ENCODE results near the gene USP6NL.
"Not testable (repeated sequence)": the region's sequence is repeated elsewhere in the genome, so short reads cannot be mapped to it uniquely, and the experiment has no call there.

The USP6NL gene

DNA sequence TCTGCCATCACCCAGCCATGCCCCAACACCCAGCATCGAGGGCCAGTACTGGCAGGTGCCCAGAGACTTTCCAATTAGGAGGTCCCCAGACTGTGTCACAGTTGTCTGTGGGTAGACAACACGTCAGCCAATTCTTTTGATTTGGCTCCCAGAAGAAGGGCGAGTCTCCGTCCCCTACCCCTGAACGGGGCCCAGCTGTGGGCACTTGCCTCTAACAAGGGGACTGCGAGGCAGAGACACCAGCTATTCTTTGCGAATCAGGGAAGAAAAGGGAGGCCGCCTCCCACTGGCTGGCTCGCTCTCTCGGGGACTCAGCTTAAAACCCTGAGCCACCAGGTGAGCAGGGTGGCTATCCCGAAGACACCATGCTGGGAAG, 167.3 kb downstream of the USP6NL start:
- DNase-seq (ENCODE audit: low spot score): no peak

DNA sequence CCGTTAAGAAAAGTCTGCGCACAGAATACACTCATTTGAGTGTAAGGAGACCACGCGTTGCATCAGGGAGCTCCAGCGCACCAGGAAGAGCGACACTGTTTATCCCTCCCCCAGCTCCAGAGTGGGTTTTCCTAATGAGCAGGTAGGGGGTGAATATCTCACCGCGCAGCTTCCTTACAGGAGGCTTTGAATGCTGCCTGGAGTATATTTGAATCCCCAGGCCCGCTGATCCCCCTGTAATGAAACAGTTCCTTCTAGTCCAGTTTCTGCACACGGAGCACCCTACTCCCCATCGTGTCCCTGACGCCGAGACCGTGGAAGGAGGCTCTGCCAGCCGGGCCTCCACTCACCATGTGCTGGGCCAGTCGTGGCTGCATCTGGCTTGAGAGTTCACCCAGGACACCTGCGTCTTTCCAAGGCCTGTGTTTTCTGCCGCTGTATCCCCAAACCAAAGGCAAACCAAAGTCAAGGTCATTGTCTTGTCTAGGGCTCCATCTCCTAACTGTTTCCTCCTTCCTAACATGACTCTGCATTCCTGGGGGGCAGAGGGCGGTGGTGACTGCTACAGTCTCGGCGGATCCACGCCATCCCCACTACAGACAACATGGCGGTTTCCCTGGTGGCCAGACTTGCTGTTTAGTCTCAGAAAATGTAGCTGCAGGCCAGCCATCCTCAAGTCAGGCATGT, 167.8 kb downstream of the USP6NL start:
- DNase-seq (ENCODE audit: low spot score): no peak

DNA sequence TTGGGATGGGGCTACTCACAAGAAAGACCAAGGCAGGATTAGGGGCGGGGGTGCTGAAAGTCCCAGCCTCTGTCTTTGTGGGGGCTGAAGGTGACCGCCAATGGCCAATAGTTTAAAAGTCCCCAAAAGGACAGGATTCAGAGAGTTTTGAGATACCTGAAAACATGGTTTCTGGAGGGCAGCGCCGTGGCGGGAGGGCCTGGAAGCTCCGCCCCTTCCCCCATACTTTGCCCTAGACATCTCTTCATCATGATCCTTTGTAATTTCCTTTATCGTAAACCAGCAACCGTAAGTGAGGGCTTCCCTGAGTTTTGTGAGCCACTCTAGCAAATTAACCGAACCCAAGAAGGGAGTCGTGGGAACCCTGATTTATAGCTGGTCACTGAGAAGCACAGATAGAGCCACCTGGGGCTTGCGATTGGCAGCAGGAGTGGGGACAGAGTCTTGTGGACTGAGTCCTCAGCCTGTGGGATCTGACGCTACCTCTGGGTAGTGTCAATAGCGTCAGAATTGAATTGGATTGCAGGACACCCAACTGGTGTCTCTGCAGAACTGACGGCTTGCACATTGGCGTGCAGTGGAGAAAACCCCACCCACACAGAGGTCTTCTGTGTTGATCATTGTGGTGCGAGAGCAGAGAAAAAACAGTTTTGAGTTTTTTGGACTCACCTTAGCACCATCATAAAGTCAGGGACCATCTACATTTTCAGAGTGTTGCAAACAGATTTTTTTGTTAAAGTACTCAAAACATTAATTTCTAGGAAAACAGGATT, 169.3 kb downstream of the USP6NL start:
- DNase-seq (ENCODE audit: low spot score): no peak

DNA sequence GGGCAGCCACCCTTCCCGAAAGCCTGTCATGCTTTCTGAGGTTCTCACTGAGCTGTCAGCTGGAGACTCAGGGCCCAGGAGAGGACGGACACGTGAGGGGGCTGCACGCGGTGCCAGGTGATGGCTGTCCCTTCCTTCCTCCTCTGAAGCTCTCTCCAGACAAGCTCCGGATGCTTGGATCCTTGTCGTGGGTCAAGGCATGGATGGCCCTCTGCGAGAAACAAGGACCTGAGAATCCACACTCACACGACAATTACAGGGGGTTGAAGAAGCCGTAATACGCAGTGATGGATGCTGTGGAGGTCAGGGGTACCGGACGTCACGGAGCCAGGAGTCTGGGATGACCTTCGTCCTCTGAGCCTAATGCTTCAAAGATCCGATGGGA, 170.3 kb downstream of the USP6NL start:
- no peak for DNase-seq (ENCODE audit: low spot score)

DNA sequence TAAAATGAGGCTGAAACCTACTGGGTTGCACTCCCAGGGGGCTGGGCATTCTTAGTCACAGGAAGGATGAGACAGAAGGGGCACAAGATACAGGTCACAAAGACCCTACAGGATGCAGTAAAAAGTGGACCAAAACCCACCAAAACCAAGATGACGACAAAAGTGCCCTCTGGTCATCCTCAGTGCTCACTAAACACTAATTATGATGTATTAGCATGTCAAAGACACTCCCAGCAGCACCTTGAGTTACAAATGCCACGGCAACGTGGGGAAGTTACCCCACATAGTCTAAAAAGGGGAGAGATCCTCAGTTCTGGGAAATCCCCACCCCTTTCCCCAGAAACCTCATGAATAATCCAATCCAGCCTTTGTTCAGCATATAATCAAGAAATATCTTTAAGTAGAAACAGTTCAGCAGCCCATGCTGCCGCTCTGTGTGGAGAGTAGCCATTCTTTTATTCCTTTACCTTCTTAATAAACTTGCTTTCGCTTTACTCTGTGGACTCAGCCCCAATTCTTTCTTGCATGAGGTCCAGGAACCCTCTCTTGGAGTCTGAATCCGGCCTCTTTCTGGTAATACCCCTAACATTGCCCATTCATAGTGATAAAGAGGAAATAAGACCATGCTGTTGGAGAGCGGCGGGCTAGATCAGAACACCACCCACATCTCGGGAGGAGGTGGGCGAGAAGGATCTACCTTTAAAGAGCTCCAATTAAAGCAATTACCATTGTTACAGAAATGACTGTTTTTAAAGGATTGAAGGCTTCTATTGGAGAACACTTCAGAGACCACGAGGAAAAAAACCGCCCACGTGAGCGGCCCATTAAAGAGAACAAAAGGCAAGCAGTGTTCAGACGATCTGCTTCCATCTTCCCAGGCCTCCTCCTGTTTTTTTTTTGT, 170.9 kb downstream of the USP6NL start:
- DNase-seq (ENCODE audit: low spot score): no peak

DNA sequence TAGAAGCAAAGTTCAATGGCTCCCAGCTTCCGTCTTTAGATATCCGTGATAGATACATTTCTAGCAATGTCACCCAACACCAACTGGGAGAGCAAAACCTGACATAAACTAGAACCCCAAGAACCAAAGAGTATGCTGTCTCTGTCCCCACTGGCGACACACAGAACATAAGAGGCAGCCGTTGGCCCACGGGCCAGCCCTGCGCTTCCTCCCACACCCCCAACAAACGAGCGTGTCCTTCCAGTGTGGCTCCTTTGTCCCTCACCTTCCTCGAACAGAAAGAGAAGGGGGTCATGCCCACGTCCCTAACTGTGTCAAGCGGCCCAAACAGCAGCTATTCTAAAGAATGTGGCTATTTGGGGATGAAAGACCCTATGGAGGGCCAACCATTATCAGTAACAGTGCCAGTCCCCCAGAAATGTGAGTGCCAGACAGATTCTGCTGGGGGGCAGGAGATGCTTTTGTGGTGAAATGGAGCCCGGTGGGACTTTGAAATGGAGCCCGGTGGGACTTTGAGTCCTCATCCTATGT, 171.9 kb downstream of the USP6NL start:
- no peak for DNase-seq (ENCODE audit: low spot score)

DNA sequence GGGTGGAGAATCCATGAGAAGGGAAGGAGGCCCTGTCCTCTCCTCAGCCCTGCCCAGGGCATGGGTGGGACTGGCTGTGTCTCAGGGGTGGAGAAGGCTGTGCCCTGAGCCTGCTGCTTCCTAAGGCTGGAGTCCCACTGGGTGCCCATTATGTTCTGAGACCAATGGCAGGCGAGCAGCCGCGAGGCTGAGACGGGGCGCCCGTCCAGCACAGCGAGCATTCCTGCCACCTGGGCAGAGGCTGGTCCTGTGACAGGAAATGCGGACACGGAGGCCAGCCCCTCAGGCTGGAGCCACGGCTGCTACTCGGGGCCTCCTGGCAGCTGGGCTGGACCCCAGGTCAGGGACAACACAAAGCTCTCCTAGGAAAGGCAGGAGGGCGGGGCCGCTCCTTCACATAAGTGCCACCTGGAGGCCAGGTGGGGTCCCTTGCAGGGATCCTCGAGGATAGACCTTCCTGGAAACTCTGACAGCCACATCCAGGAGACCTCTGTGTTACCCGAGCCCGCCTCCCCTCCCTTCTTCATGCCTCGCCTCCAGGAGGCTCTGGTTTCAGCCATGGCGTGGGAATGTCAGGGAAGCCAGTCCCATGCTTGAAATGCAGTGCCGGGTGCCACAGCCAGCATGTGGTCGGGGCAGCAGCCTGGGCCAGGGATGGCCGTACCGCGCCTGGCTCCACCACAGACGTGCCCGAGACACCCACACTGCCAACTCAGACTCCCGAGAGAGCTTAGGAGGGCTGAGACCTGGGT, 173.9 kb downstream of the USP6NL start:
- DNase-seq (ENCODE audit: low spot score): no peak

DNA sequence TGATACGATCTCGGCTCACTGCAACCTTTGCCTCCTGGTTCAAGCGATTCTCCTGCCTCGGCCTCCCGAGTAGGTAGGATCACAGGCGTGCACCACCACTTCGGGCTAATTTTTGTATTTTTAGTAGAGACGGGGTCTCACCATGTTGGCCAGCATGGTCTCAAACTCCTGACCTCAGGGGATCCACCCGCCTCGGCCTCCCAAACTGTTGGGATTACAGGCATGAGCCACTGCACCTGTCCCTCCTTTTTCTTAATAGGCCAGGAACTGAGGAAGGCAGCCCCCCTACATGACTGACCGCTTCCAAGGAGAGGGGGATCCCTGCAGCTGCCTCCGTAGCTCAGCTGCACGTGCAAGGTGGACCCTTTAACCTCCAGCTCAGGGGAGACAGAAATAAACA, 175.0 kb downstream of the USP6NL start:
- DNase-seq (ENCODE audit: low spot score): not testable (repeated sequence)

DNA sequence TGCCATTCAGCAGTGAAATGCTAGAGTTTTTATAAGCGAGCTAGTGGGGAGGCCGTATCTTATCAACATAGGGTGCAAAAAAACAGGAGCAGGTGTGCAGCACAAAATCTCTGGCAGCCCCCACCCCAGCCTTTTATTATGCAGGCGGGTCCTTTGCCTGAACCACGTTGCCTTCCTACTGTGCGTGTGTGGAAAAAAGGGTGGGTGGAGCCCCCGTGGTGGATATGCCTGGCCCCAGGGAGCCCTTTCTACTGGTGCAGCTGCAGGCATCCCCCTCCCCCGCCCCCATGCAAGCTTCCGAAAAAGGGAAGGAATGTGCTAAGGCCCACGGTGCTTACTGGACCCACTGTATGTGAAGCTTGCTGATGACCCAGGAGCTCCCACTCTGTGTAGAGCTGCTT, 175.9 kb downstream of the USP6NL start:
- no peak for DNase-seq (ENCODE audit: low spot score)

DNA sequence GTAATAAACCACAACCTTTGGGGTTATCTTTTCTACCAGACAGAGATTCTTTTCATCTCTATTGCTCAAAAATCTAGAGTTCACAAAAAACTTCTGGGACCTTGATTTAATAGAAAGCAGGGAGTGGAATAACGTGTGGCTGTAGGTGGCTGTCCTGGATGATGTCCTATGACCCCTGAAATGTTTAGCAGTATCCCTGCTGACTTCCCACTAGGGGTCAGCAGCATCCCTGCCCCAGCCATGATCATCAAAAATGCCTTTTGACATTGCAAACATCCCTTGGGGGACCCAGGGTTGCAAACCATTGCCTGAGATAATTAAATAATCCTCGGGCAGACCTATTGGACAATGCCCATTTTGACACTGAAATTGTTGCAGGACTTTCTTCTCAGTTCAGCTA, 177.1 kb downstream of the USP6NL start:
- DNase-seq (ENCODE audit: low spot score): no peak

DNA sequence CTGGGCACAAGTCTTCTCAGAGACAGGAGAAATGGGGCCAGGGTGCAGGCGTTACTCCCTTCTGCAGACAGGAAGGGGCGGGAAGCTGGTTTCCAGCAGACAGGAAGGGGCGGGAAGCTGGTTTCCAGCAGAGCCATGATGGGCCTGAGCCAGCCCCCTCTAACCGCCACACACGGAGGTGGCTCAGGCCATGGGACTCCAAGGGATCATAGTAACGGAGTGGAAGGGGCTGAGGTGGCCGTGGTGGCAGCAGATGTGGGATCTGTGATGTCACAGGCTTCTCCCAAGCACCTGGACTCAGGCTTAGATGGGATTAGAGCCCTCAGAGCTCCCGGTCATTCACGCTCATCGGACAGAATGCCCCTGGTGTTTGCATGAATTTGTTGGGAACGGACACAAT, 177.8 kb downstream of the USP6NL start:
- DNase-seq (ENCODE audit: low spot score): no peak

DNA sequence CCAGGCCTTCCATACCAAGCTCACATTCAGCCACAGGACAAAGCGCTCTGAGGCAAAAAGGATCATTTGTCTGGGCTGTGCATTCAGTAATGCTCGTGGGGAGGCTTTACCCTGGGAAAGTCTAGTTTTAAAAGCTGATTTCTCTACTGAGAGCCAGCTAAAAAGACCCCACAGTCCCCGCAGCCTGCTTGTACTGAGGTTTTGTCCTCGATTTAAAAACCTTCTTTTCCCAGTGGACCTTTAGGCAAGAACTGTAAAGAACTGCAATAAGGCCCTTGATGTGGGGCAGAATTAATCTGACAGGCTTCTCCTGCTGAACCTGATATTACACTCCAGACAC, 180.3 kb downstream of the USP6NL start:
- no peak for DNase-seq (ENCODE audit: low spot score)

DNA sequence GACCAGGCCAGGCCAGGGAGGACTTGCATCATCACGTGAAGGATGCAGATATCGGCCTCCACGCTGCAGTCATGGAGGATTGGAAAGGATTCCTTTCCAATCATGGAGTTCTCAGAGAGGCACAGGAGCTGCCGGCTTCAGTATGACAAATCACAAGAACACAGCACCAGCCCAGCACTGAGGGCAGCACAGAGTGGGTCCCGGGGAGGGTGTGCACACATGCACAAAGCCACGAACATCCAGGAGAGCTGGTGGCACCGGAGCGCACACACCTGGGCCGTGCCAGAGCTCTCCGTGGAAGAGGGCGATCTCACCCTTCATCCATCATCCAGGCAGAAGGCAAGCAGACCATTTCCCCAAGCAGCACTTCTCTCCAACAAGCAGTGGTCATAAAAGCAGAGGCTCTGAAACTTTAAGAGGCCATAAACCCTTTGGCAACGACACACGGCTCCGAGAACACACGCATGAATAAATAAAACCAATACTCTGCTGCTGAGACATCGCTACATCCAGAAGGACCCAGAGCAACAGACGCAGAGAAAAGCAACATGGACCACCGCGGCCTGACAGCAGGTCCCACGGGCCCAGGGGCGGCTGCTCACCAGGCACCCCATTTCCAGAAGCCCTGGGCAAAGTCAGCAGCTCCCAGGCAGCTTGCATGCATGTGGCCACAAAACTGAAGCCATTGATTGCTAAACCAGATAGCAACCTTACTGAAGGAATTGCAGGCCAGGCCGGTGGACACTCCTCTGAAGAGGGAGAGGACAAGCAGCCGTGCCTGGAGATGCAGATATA, 180.8 kb downstream of the USP6NL start:
- DNase-seq (ENCODE audit: low spot score): no peak

DNA sequence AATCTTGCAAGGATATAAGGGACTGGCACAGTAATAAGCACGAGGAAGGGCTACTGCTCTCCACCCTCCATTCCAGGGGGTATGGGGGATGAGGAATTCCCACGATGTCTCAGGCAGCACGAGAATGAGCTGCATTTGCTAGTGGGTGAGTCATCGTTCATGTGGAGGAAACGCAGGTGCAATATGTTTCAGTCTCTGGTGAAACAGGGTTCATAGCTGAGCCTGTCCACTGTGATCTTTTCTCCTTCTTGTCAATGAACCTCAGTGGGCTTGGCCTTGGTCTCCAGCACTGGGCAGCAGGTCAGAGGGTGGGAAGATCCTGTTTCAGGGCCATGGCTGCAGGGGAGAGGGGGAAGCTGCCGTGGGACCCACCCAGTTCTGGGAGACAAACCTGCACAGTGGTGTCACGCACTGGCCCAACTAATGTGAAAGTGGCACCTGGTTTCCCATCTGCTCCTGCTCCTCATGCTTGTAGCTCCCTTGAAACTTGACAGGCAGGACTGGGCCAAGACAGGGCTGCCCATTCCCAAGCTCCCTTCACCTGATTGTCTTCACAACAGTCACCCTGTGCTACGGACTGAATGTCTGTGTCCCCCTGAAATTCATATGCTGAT, 181.9 kb downstream of the USP6NL start:
- no peak for DNase-seq (ENCODE audit: low spot score)

DNA sequence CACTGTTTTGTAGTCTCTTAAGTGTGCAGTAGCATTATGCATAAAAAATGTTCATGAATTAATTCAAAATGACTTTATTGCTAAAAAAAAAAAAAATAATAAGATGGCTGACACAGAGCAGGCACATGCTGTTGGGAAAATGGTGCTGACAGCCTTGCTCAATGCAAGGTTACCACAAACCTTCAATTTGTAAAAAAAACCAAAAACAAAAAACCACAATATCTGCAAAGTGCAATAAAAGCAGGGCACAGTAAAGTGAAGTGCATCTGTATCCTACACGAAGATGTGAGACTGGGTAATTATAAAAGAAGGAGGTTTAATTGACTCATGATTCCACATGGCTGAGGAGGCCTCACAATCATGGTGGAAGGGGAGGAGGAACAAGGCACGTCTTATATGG, 185.8 kb downstream of the USP6NL start:
- no peak for DNase-seq (ENCODE audit: low spot score)

DNA sequence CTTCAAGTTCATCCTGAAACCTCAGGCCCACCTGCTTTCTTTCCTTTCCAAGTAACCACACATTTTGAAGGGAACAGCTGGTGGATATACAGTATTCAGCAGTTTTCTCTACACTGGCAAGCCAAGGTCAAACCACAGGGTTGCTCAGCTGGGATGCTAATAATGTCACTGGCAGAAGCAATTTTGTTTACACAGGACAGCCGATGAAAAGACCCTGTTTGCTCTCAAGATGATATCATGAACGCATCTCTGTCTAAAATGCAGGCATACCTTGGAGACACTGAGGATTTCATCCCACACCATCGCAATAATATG, 186.2 kb downstream of the USP6NL start:
- no peak for DNase-seq (ENCODE audit: low spot score)

DNA sequence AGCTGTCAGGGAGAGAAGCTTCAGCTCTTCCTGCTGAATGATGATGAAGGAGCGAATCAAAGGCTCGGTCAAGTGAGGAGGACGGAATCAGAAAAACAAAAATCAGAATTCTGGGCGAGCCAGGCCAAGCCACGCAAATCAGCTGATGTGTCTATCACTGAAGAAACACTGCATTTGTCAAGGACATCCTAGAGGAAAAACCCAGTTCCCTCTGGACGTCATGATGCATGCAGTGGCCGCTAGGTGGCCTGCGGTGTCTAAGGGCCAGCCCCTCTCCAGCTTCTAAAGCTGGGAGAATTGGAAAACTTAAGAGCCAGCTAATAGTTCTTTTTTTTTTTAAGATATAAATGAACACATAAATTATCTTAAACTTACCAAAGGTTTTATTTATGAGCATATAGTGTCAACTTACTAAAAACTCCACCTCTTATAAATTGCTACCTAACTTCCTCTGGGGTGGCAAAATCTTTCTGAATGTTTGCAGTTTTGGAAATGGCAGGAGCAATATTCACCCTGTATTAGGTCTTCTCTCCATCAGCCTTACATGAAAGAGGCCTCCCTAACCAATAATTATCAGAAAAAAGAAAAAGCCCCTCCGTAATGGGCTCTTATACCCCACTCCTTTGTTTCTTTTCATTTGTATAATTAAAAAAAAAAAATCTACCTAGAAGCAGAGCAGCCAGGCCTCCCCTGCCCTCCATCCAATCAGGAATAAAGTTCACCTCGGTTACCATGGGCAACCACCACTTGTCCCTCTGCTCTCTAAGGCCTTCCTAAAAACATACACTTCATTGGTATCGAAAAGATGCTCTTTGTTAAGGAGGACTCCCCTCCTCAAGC, 186.8 kb downstream of the USP6NL start:
- peak; percentile 36 for DNase-seq (ENCODE audit: low spot score)

DNA sequence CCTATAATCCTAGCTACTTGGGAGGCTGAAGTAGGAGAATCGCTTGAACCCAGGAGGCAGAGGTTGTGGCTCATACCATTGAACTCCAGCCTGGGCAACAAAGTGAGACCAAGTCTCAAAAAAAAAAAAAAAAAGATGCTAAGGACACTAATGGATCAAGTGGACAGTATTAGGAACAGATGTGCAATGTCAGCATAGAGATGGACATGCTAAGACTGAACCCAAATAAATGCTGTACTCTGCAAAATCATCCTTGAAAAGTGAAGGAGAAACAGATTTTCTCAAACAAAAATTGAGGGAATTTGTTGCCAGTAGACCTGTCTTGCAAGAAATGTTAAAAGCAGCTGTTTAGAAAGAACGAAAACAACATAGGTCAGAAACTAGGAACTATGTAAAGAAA, 194.5 kb downstream of the USP6NL start:
- DNase-seq (ENCODE audit: low spot score): no peak

DNA sequence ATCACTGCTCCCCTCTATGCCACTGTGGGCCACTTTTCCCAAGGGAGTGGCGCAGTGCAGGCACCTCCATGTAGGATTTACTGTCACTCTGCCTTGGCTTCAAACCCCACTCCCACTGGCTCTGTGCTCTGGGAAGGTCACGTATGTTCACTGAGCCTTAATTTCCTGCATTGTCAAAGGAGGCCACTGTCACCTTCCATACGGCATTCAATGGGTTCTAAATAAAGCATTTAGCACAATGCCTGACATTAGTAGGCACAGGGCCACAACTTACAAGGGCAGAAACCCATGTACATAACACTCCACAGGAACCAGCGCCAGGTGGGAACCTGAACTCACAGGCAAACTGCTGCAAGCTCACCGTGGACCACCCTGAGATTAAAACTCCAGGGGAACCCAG, 196.4 kb downstream of the USP6NL start:
- no peak for DNase-seq (ENCODE audit: low spot score)
